Hepatocyte (in vitro differentiated cells): ENCODE results near the gene SUCLG2. TPM values are rescaled to one million over a fixed set of nuclear protein-coding genes. Genes with fewer than 3 reads are reported as not detected.
"Not testable (repeated sequence)": the region's sequence is repeated elsewhere in the genome, so short reads cannot be mapped to it uniquely, and the experiment has no call there.

Source experiments
- DNase-seq: peaks from one replicate; pipeline ENCODE4 v3.0.0-alpha.2; 2016; ENCODE audit warnings: low spot score
- H2AFZ ChIP-seq: fragments of 200-600 bp; sonication (generic); 2 replicates; pipeline ENCODE4 v1.6.0; 2016; ENCODE audit warnings: antibody characterized with exemption, mild to moderate bottlenecking
- H3K27ac ChIP-seq: fragments of 200-600 bp; sonication (generic); 2 replicates; pipeline ENCODE4 v1.5.1; 2016; ENCODE audit warnings: mild to moderate bottlenecking
- H3K27me3 ChIP-seq: fragments of 200-600 bp; sonication (generic); 2 replicates; pipeline ENCODE4 v1.6.1; 2016
- H3K36me3 ChIP-seq: fragments of 200-600 bp; sonication (generic); replicated peaks from 2 replicates; pipeline ENCODE4 v1.5.1; 2016; ENCODE audit warnings: low read depth; ENCODE audit not compliant: insufficient read depth
- H3K4me1 ChIP-seq: fragments of 200-600 bp; sonication (generic); 2 replicates; pipeline ENCODE4 v1.5.1; 2016; ENCODE audit warnings: mild to moderate bottlenecking, moderate library complexity; ENCODE audit not compliant: insufficient read depth
- H3K4me2 ChIP-seq: fragments of 200-600 bp; sonication (generic); 2 replicates; pipeline ENCODE4 v1.6.0; 2016
- H3K4me3 ChIP-seq: fragments of 200-600 bp; sonication (generic); 2 replicates; pipeline ENCODE4 v1.5.1; 2016; ENCODE audit warnings: mild to moderate bottlenecking
- H3K79me2 ChIP-seq: fragments of 200-600 bp; sonication (generic); 2 replicates; pipeline ENCODE4 v1.6.0; 2017; ENCODE audit warnings: mild to moderate bottlenecking
- H3K9me2 ChIP-seq: fragments of 200-600 bp; sonication (generic); replicated peaks from 2 replicates; pipeline ENCODE4 v1.6.0; 2017; ENCODE audit warnings: mild to moderate bottlenecking; ENCODE audit not compliant: insufficient read depth
- H3K9me3 ChIP-seq: fragments of 200-600 bp; sonication (generic); 2 replicates; pipeline ENCODE4 v1.5.1; 2016; ENCODE audit warnings: low read depth, mild to moderate bottlenecking
- H4K20me1 ChIP-seq: fragments of 200-600 bp; sonication (generic); 2 replicates; pipeline ENCODE4 v1.6.0; 2016; ENCODE audit warnings: mild to moderate bottlenecking; ENCODE audit not compliant: insufficient read depth, poor library complexity, severe bottlenecking
- CTCF ChIP-seq: fragments of 200-600 bp; sonication (generic); IDR thresholded peaks from 2 replicates; pipeline ENCODE4 v1.5.1; 2016; ENCODE audit warnings: antibody characterized with exemption, mild to moderate bottlenecking; ENCODE audit not compliant: poor library complexity
- EZH2 ChIP-seq: fragments of 200-600 bp; sonication (generic); IDR thresholded peaks from 2 replicates; pipeline ENCODE4 v1.6.1; 2016; ENCODE audit warnings: antibody characterized with exemption, mild to moderate bottlenecking, borderline replicate concordance
- EZH2phosphoT487 ChIP-seq: fragments of 200-600 bp; sonication (generic); IDR thresholded peaks from one replicate; pipeline ENCODE4 v1.6.1; 2018; ENCODE audit warnings: antibody characterized with exemption, mild to moderate bottlenecking, low read depth, moderate library complexity; ENCODE audit not compliant: unreplicated experiment, severe bottlenecking
- WGBS: methylation state at CpG from one replicate; pipeline ENCODE4 v1.1.6; 2016; ENCODE audit warnings: low lambda C conversion rate; ENCODE audit errors: missing lambda C conversion rate; 5-methylcytosine and 5-hydroxymethylcytosine counted together
- polyA plus RNA-seq: library from polyadenylated mRNA; unstranded; fragments of >200 nt; fragmentation: Nextera tagmentation; extraction: Ambion mirVana; gene quantifications from 2 replicates; pipeline ENCODE4 v1.2.1, GENCODE V29; 2016
- total RNA-seq: library from RNA; depleted of rRNA; stranded (reverse); fragments of >200 nt; gene quantifications from 2 replicates; pipeline ENCODE4 v1.2.3, GENCODE V29; 2014

Gene SUCLG2
- total and polyA plus RNA-seq, 2 experiments from 2014 or later = 58.0 to 94.2 TPM

- no peak overlapping the region for H3K27ac ChIP-seq
- H3K36me3 ChIP-seq = no peaks in the 10 kb centered on the region
- peaks cover 13% of the 10 kb centered on the region for H3K79me2 ChIP-seq
- H3K27me3 ChIP-seq = no peaks in the 10 kb centered on the region
- H3K4me3 ChIP-seq = no peak overlapping the region
- H4K20me1 ChIP-seq = no peaks in the 10 kb centered on the region
- H3K4me1 ChIP-seq = no peaks in the 10 kb centered on the region
- H3K9me2 ChIP-seq = no peaks in the 10 kb centered on the region
- no peak for DNase-seq
- no peaks in the 10 kb centered on the region for H3K9me3 ChIP-seq
- H2AFZ ChIP-seq = no peak overlapping the region
- no peak overlapping the region for H3K4me2 ChIP-seq
- WGBS = 89% methylated on average over 3 of the region's 3 CpGs
- TF ChIP-seq EZH2phosphoT487 (no peak), CTCF (no peak), EZH2 (no peak)
Observed at GRCh38 chr3:67557848-67558355, 96.5 kb downstream of the SUCLG2 start.

- Histone ChIP-seq H3K27ac (no peak overlapping the region), H3K9me3 (no peaks in the 10 kb centered on the region), H3K4me2 (no peak overlapping the region), H4K20me1 (no peaks in the 10 kb centered on the region), H2AFZ (no peak overlapping the region), H3K4me1 (no peaks in the 10 kb centered on the region), H3K9me2 (no peaks in the 10 kb centered on the region), H3K36me3 (no peaks in the 10 kb centered on the region), H3K4me3 (no peak overlapping the region), H3K79me2 (peaks cover 3% of the 10 kb centered on the region), H3K27me3 (no peaks in the 10 kb centered on the region)
- DNase-seq = no peak
- 72% methylated on average over 6 of the region's 6 CpGs for WGBS
- TF ChIP-seq EZH2 (no peak), EZH2phosphoT487 (no peak), CTCF (no peak)
Observed at GRCh38 chr3:67551361-67552016, 102.9 kb downstream of the SUCLG2 start.

GRCh38 chr3:67550541-67550940, 103.9 kb downstream of the SUCLG2 start:
- H3K9me3 ChIP-seq = no peaks in the 10 kb centered on the region
- TF ChIP-seq EZH2 (no peak), CTCF (no peak), EZH2phosphoT487 (no peak)
- WGBS = 73% methylated on average over 7 of the region's 7 CpGs
- no peaks in the 10 kb centered on the region for H3K27me3 ChIP-seq
- no peaks in the 10 kb centered on the region for H4K20me1 ChIP-seq
- H3K79me2 ChIP-seq = peaks cover 3% of the 10 kb centered on the region
- H2AFZ ChIP-seq = no peak overlapping the region
- H3K9me2 ChIP-seq = no peaks in the 10 kb centered on the region
- DNase-seq = no peak
- no peak overlapping the region for H3K27ac ChIP-seq
- H3K4me2 ChIP-seq = no peak overlapping the region
- H3K4me3 ChIP-seq = no peak overlapping the region
- no peaks in the 10 kb centered on the region for H3K36me3 ChIP-seq
- H3K4me1 ChIP-seq = no peaks in the 10 kb centered on the region

GRCh38 chr3:67542502-67543250, 111.7 kb downstream of the SUCLG2 start:
- H4K20me1 ChIP-seq, H3K9me2 ChIP-seq, H3K4me3 ChIP-seq, DNase-seq, H3K27me3 ChIP-seq, H3K36me3 ChIP-seq, H3K9me3 ChIP-seq, H2AFZ ChIP-seq, H3K4me2 ChIP-seq, H3K4me1 ChIP-seq, H3K27ac ChIP-seq, H3K79me2 ChIP-seq: not testable (repeated sequence)
- 89% methylated on average over 3 of the region's 3 CpGs for WGBS
